Cerebellar nuclear complex (tissue), 1 donor: Measurements from ENCODE around the gene CDCP1.
"Not testable (repeated sequence)": the region's sequence is repeated elsewhere in the genome, so short reads cannot be mapped to it uniquely, and the experiment has no call there.

Source experiments
- DNase-seq, 2 experiments: peaks; one replicate each; lab custom pipeline; 2025; lab: John Stamatoyannopoulos, UW

CDCP1 gene

DNA sequence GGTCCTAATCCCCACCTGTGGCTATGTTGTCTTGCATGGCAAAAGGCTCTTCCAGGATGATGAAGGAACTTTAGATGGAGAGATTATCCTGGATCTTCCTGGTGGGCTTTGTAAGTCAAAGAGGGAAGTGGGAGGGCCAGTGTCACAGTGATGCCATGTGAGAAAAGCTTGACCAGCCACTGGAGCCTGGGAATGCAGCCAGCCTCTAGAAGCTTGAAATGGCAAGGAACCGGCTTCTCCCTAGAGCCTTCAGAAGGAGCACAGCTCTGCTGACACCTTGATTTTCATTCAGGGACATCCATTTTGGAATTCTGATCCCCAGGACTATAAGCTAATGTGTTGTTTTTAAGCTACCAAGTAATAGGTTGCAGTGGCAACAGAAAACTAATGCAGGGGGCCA is 61.8 kb downstream of the CDCP1 start:
- no peak for DNase-seq

DNA sequence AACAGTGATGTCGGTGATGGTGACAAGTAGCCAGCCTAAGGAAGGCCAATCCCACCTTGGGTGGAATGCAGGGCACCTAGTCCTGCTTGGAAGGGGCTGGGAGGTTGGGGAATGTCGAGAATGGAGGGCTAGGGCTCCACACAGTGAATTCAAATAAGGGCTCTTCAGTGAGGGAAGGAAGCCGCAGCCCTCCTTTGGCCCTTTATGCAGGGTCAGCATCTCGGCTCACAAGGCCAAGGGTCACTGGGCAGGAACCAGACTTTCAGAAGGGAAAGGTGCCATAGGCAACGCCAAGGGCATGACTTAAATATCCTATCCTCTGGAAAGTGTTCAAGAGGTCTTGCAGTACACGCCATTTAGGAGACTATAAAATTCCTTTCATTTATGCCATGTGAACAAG is 63.2 kb downstream of the CDCP1 start:
- no peak for DNase-seq

DNA sequence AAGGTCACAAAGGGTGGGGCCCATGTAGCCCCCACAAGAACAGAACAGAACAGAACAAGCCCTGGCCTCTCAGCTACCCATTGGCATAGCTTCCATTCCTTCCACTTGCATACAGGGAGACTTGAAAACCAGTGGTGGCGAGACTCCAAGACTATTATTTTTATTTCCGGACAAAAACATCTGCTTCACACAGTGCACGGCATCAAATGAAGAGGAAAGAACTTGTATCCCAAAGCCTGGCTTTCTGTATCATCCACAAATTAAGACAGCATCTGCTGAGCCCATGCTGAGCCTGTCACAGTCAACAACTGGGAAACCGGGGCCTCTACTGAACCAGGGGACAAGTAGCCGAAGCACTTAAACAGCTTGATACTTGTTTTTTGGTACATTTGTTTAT is 64.0 kb downstream of the CDCP1 start:
- no peak for DNase-seq

- DNase-seq: no peak
Observed at GRCh38 chr3:45081506-45082141, 64.6 kb downstream of the CDCP1 start.

GRCh38 chr3:45080824-45081223 is 65.4 kb downstream of the CDCP1 start:
- no peak for DNase-seq

DNA sequence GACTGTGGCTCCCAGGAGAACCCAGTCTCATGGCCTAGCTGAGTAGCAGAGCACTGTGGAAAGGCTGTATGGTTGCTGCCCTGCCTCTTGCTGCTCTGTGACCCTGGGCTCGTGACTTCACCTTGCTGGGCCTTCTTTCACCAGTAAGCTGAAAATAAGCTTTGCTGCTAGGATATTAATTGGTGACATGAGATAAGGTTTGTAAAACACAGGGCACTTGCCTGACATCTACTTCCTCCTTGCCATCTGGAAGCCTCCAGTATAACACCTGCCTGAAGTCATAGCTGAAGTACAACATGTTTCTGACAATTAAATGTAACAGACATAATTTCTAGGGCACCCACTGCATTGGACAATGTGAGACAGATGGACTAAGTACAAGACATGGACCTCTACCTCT is 66.5 kb downstream of the CDCP1 start:
- DNase-seq: no peak

- no peak for DNase-seq
Observed at GRCh38 chr3:45078910-45079522, 67.2 kb downstream of the CDCP1 start.

- not testable (repeated sequence) for DNase-seq
Observed at GRCh38 chr3:45078256-45078655, 67.9 kb downstream of the CDCP1 start.

- no peak for DNase-seq
Observed at GRCh38 chr3:45075821-45076625, 70.2 kb downstream of the CDCP1 start.

GRCh38 chr3:45071075-45071474 is 75.1 kb downstream of the CDCP1 start:
- DNase-seq: no peak

DNA sequence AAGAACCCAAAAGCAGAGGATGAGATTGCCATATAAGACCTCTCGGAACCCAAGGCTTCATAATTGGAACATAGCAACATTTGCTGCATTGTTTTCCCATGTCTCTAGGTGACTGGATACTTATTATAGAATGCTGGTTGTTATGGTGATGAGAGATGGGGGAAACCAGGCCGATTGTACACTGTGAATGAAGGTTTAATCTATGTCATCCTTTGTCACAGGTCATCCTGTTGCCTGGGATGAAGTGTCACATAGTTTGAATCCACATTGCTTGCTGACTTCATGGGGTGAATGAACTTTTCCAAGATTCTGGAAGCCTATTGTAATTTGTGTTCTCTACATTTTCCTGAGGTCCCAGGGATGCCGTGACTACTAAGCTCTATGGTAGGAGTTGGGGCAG is 78.2 kb downstream of the CDCP1 start:
- DNase-seq: no peak

GRCh38 chr3:45067486-45067885 is 78.7 kb downstream of the CDCP1 start:
- DNase-seq: no peak

- no peak for DNase-seq
Observed at GRCh38 chr3:45066109-45066801, 79.9 kb downstream of the CDCP1 start.

GRCh38 chr3:45065373-45065720 is 80.8 kb downstream of the CDCP1 start:
- no peak for DNase-seq

DNA sequence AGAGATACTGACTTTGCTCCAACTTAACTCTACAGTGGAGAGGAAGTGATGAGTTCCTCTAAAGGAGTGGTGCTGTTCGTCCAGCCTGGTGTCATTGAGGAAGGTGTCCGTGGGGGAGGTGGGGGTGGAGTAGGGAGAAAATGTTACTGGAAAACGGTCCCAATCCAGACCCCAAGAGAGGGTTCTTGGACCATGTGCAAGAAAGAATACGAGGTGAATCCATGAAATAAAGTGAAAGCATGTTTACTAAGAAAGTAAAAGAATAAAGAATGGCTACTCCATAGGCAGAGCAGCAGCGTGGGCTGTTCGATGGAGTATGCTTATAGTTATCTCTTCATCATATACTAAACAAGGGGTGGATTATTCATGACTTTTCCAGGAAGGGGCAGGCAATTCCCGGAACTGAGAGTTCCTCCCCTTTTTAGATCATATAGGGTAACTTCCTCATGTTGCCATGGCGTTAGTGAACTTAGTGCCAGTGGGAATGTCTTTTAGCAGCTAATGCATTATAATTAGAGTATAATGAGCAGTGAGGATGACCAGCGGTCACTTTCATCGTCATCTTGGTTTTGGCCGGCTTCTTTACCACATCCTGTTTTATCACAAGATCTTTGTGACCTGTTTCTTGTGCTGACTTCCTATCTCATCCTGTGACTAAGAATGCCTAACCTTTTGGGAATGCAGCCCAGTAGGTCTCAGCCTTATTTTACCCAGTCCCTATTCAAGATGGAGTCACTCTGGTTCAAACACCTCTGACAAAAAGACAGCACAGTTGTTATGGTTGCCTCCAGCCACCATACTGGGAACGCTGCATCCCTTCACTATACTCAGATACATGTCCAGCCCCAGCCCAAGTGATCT is 81.4 kb downstream of the CDCP1 start:
- no peak for DNase-seq

- DNase-seq: no peak
Observed at GRCh38 chr3:45062697-45063070, 83.5 kb downstream of the CDCP1 start.

DNA sequence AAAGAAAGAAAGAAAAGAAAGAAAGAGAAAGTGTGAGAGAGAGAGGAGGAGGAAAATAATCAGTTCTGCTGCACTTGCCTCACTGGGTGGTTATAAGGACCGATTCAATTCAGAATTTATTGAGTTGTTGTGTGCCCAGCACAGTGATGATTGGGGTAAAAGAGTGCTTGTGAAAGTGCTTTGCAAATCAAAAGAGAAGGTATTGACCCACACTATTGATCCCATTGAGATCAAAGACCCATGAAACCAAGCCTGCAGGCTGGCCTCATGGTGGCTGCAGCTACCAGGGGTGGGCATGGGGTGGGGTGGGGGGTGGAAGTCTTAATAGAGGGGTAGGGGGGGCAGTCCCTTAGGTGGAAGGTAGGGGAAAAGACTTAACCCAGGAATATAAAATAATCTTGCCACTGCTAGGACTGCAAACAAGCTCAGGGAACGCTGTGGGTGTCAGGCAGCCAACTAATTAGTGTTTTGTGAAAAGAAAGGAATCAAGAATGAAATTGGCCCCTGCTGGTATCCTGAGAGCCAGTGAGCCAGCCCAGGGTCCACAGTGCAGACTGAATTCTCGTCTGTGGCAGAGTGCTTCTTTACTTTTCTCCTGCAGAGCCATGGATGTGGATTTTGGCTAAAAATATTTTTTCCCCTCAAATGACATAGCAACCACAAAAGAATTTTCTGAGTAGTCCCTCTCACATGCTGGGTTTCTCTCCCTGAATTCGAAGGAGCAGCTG is 85.8 kb downstream of the CDCP1 start:
- no peak for DNase-seq

GRCh38 chr3:45059132-45059531 is 87.0 kb downstream of the CDCP1 start:
- DNase-seq: no peak

GRCh38 chr3:45057557-45057956 is 88.6 kb downstream of the CDCP1 start:
- DNase-seq: no peak

- no peak for DNase-seq
Observed at GRCh38 chr3:45056608-45057301, 89.4 kb downstream of the CDCP1 start.
